ENCODE results near the gene KCNMA1. TPM values are rescaled to one million over a fixed set of nuclear protein-coding genes. Genes with fewer than 3 reads are reported as not detected.

The KCNMA1 gene
- total RNA-seq, 4 donors from 2014 or later = 10.1 to 32.6 (median 20.1) TPM

DNA sequence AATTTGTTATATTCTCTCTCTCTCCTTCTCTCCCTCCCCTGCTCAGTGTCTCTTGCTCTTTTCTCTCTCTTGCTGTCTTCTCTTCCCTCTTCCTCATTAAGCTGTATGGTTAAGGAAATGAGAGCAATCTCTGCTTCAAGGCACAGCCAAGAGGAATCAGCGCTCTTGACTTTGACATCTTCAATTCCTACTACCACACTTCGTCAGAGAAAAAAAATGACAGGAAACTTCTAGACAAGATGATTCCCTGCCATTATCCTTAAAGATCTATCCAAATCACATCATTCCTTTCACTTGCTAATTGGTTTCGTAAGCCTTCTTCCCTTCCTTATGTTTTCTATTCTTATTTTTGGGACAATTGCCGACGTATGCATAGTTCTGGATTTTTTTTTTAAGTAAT is 425.0 kb downstream of the KCNMA1 start:
- no peak for ATAC-seq (ENCODE audit: low FRiP score)
- TF ChIP-seq, protein P1, sequence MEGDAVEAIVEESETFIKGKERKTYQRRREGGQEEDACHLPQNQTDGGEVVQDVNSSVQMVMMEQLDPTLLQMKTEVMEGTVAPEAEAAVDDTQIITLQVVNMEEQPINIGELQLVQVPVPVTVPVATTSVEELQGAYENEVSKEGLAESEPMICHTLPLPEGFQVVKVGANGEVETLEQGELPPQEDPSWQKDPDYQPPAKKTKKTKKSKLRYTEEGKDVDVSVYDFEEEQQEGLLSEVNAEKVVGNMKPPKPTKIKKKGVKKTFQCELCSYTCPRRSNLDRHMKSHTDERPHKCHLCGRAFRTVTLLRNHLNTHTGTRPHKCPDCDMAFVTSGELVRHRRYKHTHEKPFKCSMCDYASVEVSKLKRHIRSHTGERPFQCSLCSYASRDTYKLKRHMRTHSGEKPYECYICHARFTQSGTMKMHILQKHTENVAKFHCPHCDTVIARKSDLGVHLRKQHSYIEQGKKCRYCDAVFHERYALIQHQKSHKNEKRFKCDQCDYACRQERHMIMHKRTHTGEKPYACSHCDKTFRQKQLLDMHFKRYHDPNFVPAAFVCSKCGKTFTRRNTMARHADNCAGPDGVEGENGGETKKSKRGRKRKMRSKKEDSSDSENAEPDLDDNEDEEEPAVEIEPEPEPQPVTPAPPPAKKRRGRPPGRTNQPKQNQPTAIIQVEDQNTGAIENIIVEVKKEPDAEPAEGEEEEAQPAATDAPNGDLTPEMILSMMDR (IDR thresholded peaks at IDR 0.05) = no peak
- no peak for DNase-seq (ENCODE audit: low spot score)

DNA sequence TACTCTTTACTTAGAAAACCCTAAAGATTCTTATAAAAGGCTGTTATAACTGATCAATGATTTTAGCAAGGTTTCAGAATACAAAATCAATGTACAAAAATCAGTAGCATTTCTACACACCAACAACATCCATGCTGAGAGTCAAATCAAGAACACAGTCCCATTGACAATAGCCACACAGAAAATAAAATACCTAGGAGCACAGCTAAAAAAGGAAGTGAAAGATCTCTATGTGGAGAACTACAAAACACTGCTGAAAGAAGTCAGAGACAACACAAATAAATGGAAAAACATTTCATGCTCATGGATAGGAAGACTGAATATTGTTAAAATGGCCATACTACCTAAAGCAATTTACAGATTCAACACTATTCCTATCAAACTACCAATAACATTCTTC is 427.0 kb downstream of the KCNMA1 start:
- TF ChIP-seq, protein P1 (IDR thresholded peaks at IDR 0.05) = no peak
- DNase-seq (ENCODE audit: low spot score) (no peak), ATAC-seq (ENCODE audit: low FRiP score) (no peak)

DNA sequence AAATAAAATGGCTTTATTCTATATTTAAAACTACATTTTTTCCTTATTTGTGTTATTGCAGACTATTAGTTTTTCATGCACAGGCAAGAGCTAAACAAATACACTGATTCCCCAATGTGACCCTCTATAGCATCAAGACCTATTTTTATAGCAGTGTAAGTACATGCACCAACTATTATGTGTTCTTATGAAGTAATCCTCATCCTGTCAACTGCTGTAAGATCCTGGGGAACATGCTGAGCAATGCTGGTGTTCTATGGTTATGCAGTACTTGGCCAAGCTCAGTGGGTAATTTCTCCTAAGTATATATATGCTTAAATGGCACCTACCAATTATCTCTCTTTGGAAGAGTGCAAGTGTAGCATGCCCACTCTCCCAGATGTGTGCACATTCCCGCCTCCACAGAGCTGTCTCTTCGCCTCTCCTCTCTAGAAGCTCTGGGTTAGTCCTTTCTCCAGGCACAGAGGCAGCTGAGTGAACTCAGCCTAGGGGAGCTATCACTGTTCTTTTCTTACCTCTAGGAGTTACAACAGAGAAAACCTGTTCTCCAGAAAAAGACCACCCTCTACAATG is 428.8 kb downstream of the KCNMA1 start:
- TF ChIP-seq, protein P1 (IDR thresholded peaks at IDR 0.05) = no peak
- no peak for ATAC-seq (ENCODE audit: low FRiP score)
- no peak for DNase-seq (ENCODE audit: low spot score)

DNA sequence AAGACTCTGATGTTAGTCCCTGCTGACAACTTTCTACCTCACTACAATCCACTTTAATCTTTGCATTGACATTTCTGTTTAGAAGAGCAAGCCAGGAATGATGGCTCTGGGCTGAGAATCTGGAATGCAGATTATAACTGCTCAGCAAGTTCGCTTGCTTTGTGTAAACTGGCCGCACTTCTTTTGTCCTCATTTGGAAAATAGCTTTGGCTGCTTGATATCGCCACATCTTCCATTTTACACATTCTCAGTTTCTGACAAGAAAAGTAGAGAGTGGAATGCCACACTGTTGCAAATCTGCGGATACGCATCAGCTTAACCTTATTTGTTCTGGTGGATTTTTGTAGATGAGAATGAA is 429.8 kb downstream of the KCNMA1 start:
- DNase-seq (ENCODE audit: low spot score) (no peak), ATAC-seq (ENCODE audit: low FRiP score) (no peak)
- TF ChIP-seq, protein P1 (IDR thresholded peaks at IDR 0.05) = no peak

DNA sequence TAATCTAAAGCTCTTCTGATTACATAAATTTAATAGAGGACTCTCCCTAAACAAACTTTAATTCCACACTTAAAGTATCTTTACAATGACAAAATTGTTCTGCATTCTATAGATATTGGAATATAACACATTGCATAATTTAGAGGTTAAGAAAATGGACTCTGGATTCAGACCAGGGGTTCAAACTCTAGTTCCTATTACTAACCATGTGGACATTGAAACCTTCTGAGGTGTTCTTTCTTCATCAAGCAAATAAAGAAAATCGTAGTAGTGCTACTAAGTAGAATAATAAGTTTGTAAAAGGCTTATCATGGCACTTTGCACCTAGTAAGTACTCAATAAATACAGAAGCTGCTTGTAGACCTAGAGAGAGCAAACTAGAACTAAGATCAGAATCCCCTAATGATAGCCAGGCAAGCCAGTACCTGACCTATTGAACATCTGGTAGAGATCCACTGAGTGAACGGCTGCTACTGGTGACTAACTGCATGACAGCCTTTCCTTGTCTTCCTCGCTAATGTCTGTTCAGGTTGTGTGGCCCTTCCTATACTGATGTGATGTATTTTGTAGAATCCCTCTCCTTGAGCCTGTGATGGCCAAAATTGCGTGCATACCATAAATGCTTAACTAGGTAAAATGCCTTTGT is 430.3 kb downstream of the KCNMA1 start:
- DNase-seq (ENCODE audit: low spot score) = no peak
- TF ChIP-seq, protein P1 (IDR thresholded peaks at IDR 0.05) = no peak
- no peak for ATAC-seq (ENCODE audit: low FRiP score)

DNA sequence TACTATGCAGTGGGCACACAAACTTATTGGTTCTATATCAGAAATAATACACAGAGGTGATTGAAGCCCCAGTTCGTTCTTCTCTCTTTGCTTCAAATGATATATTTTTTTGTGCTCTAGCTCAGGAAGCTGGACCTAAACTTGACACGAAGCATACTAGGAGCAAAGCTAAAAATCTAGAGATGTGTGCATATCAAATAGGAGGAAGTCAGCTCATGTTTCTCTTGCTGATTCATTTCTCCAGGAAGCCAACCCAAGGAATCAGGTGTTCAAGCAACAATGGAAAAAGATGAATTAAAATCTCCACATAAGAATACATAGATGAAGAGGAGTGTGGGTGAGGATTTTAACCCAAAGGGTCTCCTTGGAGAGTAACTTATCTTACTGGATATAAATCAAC is 432.5 kb downstream of the KCNMA1 start:
- TF ChIP-seq, protein P1 (IDR thresholded peaks at IDR 0.05) = no peak
- no peak for ATAC-seq (ENCODE audit: low FRiP score)
- no peak for DNase-seq (ENCODE audit: low spot score)

DNA sequence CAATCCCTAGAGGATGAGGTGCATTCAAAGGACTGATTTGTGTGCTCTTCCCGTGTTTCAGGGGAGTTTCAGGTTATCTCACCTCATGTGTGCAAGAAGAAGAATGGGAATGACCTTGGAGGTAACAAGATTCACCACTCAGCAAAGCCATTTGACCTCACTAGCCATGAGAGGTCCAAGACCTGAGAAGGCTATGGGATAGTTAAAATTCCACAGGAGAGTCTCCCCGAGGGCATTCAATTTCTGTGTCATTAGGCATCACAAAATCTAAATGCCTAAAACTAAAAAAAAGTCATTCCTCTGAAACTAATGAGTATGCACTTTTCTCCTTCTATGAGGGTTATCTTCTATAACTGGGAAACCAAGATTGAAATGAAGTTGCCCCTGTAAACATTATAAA is 433.4 kb downstream of the KCNMA1 start:
- TF ChIP-seq, protein P1 (IDR thresholded peaks at IDR 0.05) = no peak
- no peak for ATAC-seq (ENCODE audit: low FRiP score)
- DNase-seq (ENCODE audit: low spot score) = no peak
